ENCODE data around the gene CCDC70. TPM values are rescaled to one million over a fixed set of nuclear protein-coding genes. Genes with fewer than 3 reads are reported as not detected.

The CCDC70 gene
- total RNA-seq, 1 donor from 2014 or later: not detected

DNA sequence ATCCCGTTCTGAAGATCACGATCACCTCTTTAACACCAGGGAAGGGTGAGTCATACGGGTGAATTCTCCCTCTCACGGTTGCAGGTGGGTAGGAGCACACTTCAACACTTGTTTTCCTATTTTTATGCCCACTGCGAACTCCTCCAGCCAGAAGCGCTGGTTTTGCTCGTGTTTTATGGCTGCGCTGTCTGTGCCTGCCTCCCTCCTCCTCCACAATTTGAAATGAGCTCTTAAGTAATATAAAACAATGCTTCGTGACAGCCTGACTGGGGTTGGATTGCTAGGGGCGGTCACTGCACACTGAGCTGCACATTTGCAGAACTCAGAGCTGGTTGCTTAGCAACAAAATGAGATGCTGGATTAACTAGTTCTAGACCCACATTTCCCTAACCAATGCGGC lies 12.9 kb downstream of the CCDC70 start:
- Histone ChIP-seq H3K4me1 (no peaks in the 10 kb centered on the region), H3K27ac (no peak overlapping the region), H3K9me3 (no peaks in the 10 kb centered on the region), H3K27me3 (no peaks in the 10 kb centered on the region), H3K36me3 (no peaks in the 10 kb centered on the region), H3K4me3 (no peak overlapping the region)
- TF ChIP-seq, protein P1, sequence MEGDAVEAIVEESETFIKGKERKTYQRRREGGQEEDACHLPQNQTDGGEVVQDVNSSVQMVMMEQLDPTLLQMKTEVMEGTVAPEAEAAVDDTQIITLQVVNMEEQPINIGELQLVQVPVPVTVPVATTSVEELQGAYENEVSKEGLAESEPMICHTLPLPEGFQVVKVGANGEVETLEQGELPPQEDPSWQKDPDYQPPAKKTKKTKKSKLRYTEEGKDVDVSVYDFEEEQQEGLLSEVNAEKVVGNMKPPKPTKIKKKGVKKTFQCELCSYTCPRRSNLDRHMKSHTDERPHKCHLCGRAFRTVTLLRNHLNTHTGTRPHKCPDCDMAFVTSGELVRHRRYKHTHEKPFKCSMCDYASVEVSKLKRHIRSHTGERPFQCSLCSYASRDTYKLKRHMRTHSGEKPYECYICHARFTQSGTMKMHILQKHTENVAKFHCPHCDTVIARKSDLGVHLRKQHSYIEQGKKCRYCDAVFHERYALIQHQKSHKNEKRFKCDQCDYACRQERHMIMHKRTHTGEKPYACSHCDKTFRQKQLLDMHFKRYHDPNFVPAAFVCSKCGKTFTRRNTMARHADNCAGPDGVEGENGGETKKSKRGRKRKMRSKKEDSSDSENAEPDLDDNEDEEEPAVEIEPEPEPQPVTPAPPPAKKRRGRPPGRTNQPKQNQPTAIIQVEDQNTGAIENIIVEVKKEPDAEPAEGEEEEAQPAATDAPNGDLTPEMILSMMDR (IDR thresholded peaks at IDR 0.05): no peak
- peak in 1 of 2 donors; percentile 7 for DNase-seq (ENCODE audit: low spot score in 2 of 2)
- intact Hi-C loops (cut with DNase I): no loop called here

DNA sequence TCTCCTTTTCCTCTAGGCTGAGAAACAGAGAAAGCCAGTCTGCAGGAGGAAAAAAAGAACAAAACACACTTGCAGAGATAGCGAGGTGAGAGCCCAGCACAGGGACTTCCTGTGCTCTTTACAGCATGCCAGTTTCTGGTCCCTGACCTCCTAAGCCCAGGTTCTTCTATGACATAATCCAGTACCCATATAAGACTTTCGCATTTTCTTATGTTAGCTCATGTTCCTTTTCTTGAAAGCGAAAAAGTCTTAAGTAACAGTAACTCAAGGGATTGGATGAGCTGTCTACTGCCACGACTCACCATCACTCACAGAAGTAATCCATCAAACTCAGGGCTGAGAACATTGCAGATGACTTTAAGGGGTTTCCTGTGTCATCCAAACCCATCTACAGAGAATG lies 17.4 kb downstream of the CCDC70 start:
- TF ChIP-seq, protein P1 (IDR thresholded peaks at IDR 0.05): no peak
- H3K4me3 ChIP-seq: no peak overlapping the region
- H3K27ac ChIP-seq: no peak overlapping the region
- DNase-seq (ENCODE audit: low spot score in 2 of 2): peak in 1 of 2 donors; percentile 1
- no peaks in the 10 kb centered on the region for H3K27me3 ChIP-seq
- H3K36me3 ChIP-seq: no peaks in the 10 kb centered on the region
- no peaks in the 10 kb centered on the region for H3K4me1 ChIP-seq
- intact Hi-C loops (cut with DNase I): no loop called here
- H3K9me3 ChIP-seq: no peaks in the 10 kb centered on the region

DNA sequence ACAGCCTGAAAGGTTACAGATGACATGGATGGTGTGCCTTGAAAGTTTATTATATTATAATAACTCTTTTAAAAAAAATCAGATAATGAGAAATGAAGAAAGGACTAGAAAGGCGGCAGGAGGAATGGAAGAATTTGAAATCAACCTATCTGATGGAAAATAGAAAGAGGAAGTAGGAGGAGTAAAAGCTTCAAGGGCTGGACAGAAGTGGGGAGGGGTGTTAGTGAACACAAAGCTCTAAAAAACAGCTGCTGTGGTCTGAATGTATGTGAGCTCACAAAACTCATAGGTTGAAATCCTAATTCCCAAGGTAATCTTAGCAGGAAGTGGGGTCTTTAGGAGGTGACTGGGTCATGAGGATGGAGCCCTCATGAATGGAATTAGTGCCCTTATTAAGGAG lies 19.5 kb downstream of the CCDC70 start:
- Histone ChIP-seq H3K9me3 (no peaks in the 10 kb centered on the region), H3K27me3 (no peaks in the 10 kb centered on the region), H3K27ac (no peak overlapping the region), H3K4me3 (no peak overlapping the region), H3K4me1 (no peaks in the 10 kb centered on the region), H3K36me3 (no peaks in the 10 kb centered on the region)
- intact Hi-C loops (cut with DNase I): no loop called here
- TF ChIP-seq, protein P1 (IDR thresholded peaks at IDR 0.05): no peak
- DNase-seq (ENCODE audit: low spot score in 2 of 2): peak in 1 of 2 donors; percentile 30

DNA sequence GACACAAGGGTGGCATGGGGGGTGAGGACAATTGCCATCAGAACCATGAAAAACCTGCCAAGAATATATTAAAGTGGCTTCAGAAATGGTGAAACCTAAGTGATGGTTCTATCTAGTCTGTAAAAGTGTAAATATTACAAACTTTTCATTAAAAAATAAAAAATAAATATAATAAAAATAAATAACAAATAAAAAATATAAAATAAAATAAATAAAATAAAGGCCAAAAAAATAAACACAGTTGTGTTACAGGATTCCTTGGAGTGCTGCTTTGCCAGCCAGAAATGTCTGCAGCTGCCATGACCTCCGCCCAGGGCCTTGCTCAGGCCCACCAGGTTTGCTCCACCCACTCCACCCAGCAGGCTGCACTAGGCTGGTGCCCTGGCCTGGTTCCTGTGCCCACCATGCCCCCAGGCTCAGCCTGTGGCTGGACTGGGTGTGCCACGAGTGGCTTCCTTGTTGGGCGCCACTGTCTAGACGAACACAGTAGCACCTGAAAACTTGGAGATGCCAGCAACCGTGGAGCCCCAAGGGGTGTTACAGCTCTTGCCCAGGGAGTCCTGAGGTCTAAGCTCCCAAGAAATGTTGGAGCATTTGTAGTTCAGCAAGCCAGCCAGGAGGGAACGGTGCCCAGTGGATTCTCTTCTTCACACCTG lies 20.9 kb downstream of the CCDC70 start:
- H3K4me1 ChIP-seq: no peaks in the 10 kb centered on the region
- no peak overlapping the region for H3K27ac ChIP-seq
- intact Hi-C loops (cut with DNase I): no loop called here
- H3K27me3 ChIP-seq: no peaks in the 10 kb centered on the region
- no peaks in the 10 kb centered on the region for H3K9me3 ChIP-seq
- no peak overlapping the region for H3K4me3 ChIP-seq
- TF ChIP-seq, protein P1 (IDR thresholded peaks at IDR 0.05): no peak
- no peak for DNase-seq (ENCODE audit: low spot score in 2 of 2)
- no peaks in the 10 kb centered on the region for H3K36me3 ChIP-seq

DNA sequence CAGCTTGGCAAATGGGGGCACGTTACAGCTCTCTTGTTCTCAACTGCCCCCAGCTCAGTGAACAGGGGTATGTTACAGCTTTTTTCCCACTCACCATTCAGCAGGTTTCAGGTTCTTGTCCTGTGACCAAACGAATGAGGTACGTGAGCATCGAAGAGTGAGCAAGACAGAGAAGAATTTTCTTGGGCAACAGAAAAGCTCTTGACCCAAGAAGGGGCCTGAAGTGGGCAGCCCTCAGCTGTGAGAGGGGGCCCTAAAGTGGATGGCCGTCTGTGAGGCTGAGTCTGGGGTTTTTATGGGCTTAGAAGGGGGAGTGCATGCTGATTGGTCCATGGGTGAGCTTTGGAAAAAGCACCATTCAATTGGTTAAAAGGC lies 21.4 kb downstream of the CCDC70 start:
- Histone ChIP-seq H3K4me1 (no peaks in the 10 kb centered on the region), H3K27me3 (no peaks in the 10 kb centered on the region), H3K4me3 (no peak overlapping the region), H3K9me3 (no peaks in the 10 kb centered on the region), H3K36me3 (no peaks in the 10 kb centered on the region), H3K27ac (no peak overlapping the region)
- TF ChIP-seq, protein P1 (IDR thresholded peaks at IDR 0.05): no peak
- intact Hi-C loops (cut with DNase I): no loop called here
- DNase-seq (ENCODE audit: low spot score in 2 of 2): peak in 1 of 2 donors; percentile 30

DNA sequence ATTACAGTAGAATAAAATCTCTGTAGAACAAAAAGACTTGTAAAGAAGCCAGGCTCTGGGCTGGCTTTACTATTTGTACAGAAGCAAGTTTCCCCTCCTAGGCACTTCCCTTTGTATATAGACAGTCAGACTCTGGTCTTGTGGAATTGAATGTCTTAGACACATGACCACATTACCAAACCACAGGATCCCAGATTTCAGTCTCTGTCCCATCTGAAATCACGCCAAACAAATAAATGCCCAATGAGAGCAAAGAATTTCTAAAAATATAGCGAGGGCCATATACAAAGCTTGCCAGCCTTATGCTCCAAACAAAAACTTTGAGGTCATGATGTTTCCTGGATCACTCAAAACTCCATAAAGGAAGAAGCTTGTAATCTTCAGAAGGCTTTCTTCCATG lies 23.9 kb downstream of the CCDC70 start:
- no peak for DNase-seq (ENCODE audit: low spot score in 2 of 2)
- intact Hi-C loops (cut with DNase I): no loop called here
- TF ChIP-seq, protein P1 (IDR thresholded peaks at IDR 0.05): no peak
- Histone ChIP-seq H3K4me3 (no peak overlapping the region), H3K9me3 (no peaks in the 10 kb centered on the region), H3K27ac (no peak overlapping the region), H3K4me1 (no peaks in the 10 kb centered on the region), H3K36me3 (no peaks in the 10 kb centered on the region), H3K27me3 (no peaks in the 10 kb centered on the region)

Measured in ascending aorta (tissue), 2 donors.